ENCODE measurements around the gene TDRD7.

The TDRD7 gene

GRCh38 chr9:97510797-97511654, 99.1 kb downstream of the TDRD7 start:
- no peak for DNase-seq

GRCh38 chr9:97511655-97512427, 99.9 kb downstream of the TDRD7 start:
- no peak for DNase-seq

DNA sequence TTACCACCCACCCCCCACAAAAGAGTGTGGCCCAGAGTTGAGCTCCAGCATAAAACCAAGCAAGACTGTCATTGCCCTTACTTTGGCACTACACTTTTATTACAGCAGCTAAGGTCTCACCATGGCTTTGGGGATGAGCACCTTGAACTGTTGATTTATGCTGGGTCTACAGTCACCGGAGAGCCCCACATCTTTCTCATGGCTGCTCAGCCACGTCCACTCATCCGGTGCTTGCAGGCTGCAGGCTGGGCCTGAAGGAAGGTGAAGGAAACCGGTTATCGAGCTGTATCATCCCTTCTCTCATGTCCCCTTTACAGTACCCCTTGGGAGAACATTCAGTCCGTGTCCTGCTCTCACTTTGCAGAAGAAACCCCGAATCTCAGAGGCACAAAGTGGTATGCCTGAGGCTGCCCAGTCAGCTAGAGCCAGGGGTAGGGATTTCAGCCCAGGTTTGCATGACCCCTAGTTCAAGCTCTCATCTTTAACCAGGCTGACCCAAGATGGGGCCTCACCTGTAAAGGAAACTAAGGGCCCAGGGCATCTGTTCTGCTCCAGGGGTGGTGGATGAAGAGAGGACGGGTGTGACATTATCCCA, 101.2 kb downstream of the TDRD7 start:
- no peak for DNase-seq

- no peak for DNase-seq
Observed at GRCh38 chr9:97514531-97514930, 102.6 kb downstream of the TDRD7 start.

- no peak for DNase-seq
Observed at GRCh38 chr9:97515662-97516061, 103.8 kb downstream of the TDRD7 start.

DNA sequence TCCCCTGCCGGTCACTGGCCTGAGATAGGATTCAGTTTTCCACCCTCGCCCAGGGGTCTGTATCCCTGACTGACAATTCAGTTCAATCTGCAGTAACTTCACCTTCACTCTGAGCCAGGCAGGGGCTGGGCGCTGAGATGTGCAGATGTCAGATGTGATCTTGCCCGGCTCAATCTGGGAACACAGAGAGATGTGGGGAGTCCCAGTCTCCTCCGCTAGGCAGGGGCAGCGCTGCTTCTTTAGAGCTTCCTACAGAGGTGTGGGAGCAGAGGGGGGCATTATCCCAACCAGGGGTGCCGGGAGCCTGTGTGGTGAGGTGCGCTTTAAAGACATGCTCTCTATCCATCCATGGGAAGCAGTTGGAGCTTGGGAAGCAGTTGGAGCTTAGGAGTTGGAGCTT, 104.2 kb downstream of the TDRD7 start:
- DNase-seq, result no peak

- no peak for DNase-seq
Observed at GRCh38 chr9:97517331-97518089, 105.6 kb downstream of the TDRD7 start.

GRCh38 chr9:97518166-97518908, 106.4 kb downstream of the TDRD7 start:
- DNase-seq, result no peak

DNA sequence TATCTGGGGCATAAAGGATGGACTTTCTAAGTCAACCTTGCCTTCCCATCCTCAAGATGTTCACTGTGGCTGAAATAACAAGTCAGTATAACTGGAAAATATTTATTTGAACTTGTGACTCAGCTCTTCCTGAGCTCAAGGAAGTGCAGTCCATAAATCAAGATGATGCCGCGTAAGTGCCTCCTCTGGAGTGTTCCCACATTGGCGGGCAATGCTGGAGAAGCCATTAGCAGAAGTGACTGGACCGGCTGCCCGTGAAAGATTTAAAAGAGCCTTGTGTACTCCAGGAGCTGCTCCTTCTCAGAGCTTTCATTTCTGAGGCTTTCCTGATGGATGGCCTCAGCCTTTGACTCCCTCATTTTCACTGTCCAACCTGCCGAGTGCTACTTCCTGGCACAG, 107.0 kb downstream of the TDRD7 start:
- peak; percentile 32 for DNase-seq

DNA sequence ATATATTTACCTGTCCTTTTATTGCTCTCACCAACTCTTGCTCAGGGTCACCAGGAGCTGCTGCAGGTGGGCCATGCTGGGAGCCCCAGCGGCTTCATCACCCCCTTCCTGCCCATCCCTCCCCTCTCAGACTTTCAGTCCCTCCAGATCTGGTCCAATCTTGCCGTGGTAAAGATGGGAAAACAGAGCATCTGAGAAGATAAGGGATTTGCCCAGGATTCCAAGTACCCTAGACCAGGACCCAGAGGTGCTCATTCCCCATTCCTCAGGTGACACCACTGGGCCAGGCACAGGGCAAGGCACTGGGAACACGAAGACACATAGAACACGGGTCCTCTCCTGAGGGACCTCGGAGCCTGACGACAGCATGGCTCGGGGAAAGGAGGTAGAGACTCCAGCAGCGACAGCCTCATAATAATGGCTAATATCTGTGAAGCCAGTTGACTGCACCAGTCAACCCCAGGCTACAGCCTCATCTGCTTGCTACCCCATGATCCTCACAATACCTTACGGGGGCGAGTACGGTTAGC, 107.6 kb downstream of the TDRD7 start:
- DNase-seq, result no peak

GRCh38 chr9:97521576-97522333, 109.9 kb downstream of the TDRD7 start:
- DNase-seq, result no peak

DNA sequence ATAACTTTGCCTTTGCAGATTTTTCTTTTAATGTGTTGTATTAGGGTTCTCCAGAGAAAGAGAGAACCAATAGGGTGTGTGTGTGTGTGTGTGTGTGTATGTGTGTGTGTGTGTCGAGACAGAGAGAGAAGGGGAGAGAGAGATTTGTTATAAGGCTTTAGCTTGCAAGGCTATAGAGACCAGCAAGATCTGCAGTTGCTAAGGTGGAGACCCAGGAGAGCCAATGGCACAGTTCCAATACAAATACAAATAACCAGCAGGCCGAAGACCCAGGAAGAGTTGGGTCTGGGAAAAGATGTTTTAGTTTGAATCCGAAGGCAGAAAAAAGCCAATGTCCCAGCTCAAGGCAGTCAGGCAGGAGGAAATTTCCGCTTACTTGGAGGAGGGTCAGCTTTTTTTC, 112.5 kb downstream of the TDRD7 start:
- DNase-seq, result no peak

DNA sequence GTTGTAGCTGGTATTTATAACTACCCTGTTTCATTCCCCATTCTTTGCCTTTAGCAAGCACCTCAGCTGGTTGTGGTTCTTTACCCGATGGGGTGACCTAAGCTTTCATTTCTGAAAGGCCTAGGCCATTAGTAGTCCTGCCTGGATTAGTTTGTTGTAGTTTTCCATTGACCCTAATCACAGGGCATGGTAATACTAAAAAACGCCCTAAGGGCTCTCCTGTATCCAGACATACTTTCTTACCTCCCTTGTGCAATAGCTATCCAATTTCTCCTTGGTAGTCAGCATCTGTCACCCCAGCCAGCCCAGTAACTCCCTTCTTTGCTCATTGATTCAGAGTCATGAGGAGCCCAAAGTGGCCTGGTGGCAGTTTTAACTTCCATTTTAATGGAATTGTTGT, 113.6 kb downstream of the TDRD7 start:
- no peak for DNase-seq

DNA sequence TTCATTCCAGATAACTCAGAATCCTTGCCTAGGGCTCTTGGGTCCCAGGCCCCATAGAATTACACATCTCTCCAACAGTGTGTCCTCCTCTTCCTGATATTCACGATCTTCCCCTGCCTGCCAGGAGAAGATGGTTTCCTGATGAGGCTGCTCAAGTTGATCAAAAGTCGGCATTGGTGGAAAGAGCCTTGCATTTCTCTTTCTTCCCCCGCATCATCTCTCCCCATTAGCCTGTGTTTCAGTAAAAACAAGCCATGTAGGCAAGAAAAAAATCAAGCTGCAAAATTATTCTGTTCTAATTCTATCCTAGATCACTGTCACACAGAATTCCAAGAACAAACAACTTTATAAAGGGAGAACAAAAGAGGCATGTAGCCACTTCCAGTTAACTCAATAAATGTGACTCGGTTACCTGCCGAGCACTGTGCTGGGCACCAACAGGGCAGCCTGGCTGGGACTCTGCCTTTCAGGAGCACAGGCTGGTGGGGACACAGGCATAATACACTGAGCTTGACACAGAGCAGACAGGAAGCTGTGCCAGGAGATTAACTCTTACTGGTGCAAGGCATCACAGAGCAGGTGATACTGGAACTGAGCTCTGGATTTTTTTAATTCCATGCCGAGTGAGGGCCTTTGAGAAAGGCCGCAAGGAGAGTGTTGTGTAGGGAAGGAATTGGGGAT, 115.1 kb downstream of the TDRD7 start:
- DNase-seq, result no peak

- DNase-seq, result no peak
Observed at GRCh38 chr9:97527626-97528528, 116.0 kb downstream of the TDRD7 start.

- DNase-seq, result no peak
Observed at GRCh38 chr9:97528529-97529230, 116.8 kb downstream of the TDRD7 start.

- DNase-seq, result peak; percentile 31
Observed at GRCh38 chr9:97529363-97530076, 117.6 kb downstream of the TDRD7 start.

GRCh38 chr9:97531888-97532376, 120.0 kb downstream of the TDRD7 start:
- DNase-seq, result no peak
